Transverse colon (tissue), 4 donors: ENCODE results near the gene KIR2DL1.
"Not testable (repeated sequence)": the region's sequence is repeated elsewhere in the genome, so short reads cannot be mapped to it uniquely, and the experiment has no call there.

Experiments
- CTCF ChIP-seq, 5 experiments: fragments of 200-600 bp in 3 of 5; fragments of 450-650 bp in 2 of 5; sonication (generic) in 3 of 5; IDR thresholded peaks; 1 replicate in 2 of 5; 2 replicates in 3 of 5; pipeline ENCODE4 v1.5.1; 2016 to 2017; ENCODE audit warnings: antibody characterized with exemption in 5 of 5, inconsistent platforms in 3 of 5, mild to moderate bottlenecking in 2 of 5, moderate library complexity in 1 of 5
- POLR2AphosphoS5 ChIP-seq, 3 donors: sonication (generic); formaldehyde crosslinking; IDR thresholded peaks; one replicate each; pipeline ENCODE4 v1.6.1; 2016; ENCODE audit warnings: antibody characterized with exemption in 3 of 3

GRCh38 chr19:54772666-54773065 lies 3.1 kb downstream of the KIR2DL1 start:
- not testable (repeated sequence) for TF ChIP-seq POLR2AphosphoS5, CTCF (IDR thresholded peaks at IDR 0.05)
